ENCODE results near the gene PUS7L.

PUS7L gene

DNA sequence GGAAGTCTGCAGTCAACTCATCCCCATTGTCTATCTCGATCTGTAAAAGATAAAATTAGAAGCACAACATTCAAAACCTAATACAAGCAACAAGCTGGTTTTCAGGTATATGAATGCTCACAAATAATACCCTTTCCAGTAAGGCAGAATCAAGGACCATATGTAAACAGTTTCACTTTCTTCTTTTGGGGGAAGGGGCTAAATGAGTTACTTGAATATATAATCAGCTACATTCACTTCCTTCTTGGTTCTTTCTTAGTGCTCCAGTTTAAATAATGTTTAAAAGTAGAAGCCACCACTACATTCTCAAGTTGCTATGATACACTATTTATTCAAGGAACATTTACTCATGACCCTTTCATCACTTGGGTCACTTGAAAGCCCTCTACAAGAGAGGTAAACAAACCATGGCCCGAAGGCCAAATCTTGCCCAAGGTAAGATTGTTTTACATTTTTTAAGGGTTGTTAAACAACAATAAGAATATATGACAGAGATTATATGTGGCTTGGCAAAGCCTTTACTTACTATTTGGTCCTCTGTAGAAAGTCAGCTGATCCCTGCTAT lies 37.2 kb upstream of the PUS7L start:
- no peak overlapping the region for H3K4me3 ChIP-seq (ENCODE audit: control insufficient read depth, low read depth, low read length)
- DNase-seq (ENCODE audit: low read depth), result no peak
- TF ChIP-seq CTCF (conservative IDR thresholded peaks at IDR 0.05; ENCODE audit: control insufficient read depth, insufficient read depth, low read depth, low read length), result no peak

GRCh38 chr12:43789941-43790340 lies 31.4 kb upstream of the PUS7L start:
- H3K4me3 ChIP-seq (ENCODE audit: control insufficient read depth, low read depth, low read length), result no peak overlapping the region
- TF ChIP-seq CTCF (conservative IDR thresholded peaks at IDR 0.05; ENCODE audit: control insufficient read depth, insufficient read depth, low read depth, low read length), result no peak
- peak; percentile 82 for DNase-seq (ENCODE audit: low read depth)

DNA sequence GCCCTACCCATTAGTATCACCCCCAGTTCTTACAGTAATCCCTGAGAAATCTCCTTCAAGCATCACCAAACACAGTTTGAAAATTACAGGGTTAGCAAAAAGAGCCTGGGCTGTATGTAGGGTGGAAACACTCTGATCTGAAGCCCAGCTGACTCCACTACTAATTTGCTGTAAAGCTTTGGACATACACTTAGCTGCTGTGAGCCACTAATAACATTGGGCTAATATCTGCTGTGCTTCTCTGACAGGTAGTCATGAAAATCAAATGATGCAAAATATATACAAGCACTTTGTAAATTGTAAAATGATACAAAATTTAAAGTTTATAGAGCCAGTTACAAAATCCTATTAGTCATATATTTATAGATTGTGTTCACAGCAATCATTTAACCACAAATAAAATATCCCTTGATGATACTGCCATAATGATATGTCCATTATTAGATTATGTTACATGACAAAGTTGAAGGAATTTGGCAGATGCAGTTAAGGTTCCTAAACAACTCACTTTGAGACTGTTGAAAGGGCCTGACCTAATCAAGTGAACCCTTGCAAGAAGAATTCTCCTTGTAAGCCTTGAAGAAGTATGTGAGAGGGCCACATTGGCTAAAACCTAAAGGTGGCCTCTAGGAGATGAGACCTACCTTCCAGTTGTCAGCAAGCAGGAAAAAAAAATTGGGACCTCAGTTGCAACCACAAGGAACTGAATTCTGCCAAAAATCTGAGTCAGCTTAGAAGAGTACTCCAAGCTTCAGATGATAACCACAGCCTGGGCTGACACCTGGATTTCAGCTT lies 28.5 kb upstream of the PUS7L start:
- peak; percentile 69 for DNase-seq (ENCODE audit: low read depth)
- TF ChIP-seq CTCF (conservative IDR thresholded peaks at IDR 0.05; ENCODE audit: control insufficient read depth, insufficient read depth, low read depth, low read length), result no peak
- H3K4me3 ChIP-seq (ENCODE audit: control insufficient read depth, low read depth, low read length), result no peak overlapping the region

GRCh38 chr12:43776498-43776897 lies 17.9 kb upstream of the PUS7L start:
- no peak overlapping the region for H3K4me3 ChIP-seq (ENCODE audit: control insufficient read depth, low read depth, low read length)
- TF ChIP-seq CTCF (conservative IDR thresholded peaks at IDR 0.05; ENCODE audit: control insufficient read depth, insufficient read depth, low read depth, low read length), result peak; percentile 45
- DNase-seq (ENCODE audit: low read depth), result peak; percentile 40

GRCh38 chr12:43766291-43766690 lies 7.7 kb upstream of the PUS7L start:
- no peak for DNase-seq (ENCODE audit: low read depth)
- no peak for TF ChIP-seq CTCF (conservative IDR thresholded peaks at IDR 0.05; ENCODE audit: control insufficient read depth, insufficient read depth, low read depth, low read length)
- H3K4me3 ChIP-seq (ENCODE audit: control insufficient read depth, low read depth, low read length), result no peak overlapping the region

DNA sequence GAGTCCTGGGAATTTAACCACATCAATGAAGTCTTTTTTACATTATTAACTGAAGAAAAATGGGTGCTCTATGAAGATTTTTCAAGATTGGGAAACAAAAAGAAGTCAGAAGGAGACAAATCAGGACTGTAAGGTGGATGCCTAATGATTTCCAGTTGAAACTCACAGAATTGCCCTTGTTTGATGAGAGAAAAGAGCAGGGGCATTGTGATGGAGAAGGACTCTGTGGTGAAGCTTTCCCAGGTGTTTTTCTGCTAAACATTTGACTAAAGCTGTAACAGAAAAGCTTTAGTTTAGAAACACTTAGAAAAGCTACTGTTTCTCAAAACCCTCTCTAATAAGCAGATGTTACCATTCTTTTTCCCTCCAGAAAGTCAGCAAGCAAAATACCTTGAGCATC lies 5.9 kb upstream of the PUS7L start:
- no peak for DNase-seq (ENCODE audit: low read depth)

More for the DNA sequence above, 5.9 kb upstream of the PUS7L start:
- TF ChIP-seq CTCF (conservative IDR thresholded peaks at IDR 0.05; ENCODE audit: control insufficient read depth, insufficient read depth, low read depth, low read length), result no peak
- no peak overlapping the region for H3K4me3 ChIP-seq (ENCODE audit: control insufficient read depth, low read depth, low read length)
